Stomach (tissue), 9 donors: ENCODE data around the gene TMEM45A. TPM values are rescaled to one million over a fixed set of nuclear protein-coding genes. Genes with fewer than 3 reads are reported as not detected.

Experiments
- DNase-seq, 2 donors: peaks; one replicate each; pipeline versions ENCODE4 v3.0.0 to v3.0.0-alpha.2; 2013 to 2019
- H3K27ac ChIP-seq, 5 donors: fragments of 200-600 bp in 4 of 5; sonication (generic) in 4 of 5; one replicate each; pipeline ENCODE4 v1.5.1; 2013 to 2019; ENCODE audit warnings: mild to moderate bottlenecking in 1 of 5, moderate library complexity in 1 of 5
- H3K27me3 ChIP-seq, 3 donors: fragments of 200-600 bp; sonication (generic); one replicate each; pipeline ENCODE4 v1.5.1; 2017 to 2019; ENCODE audit warnings: mixed run types in 1 of 3
- H3K36me3 ChIP-seq, 4 donors: fragments of 200-600 bp; sonication (generic); 1 replicate in 3 of 4; 2 replicates in 1 of 4; pipeline ENCODE4 v1.5.1; 2016 to 2019
- H3K4me1 ChIP-seq, 4 donors: fragments of 200-600 bp; sonication (generic); one replicate each; pipeline ENCODE4 v1.5.1; 2016 to 2019
- H3K4me3 ChIP-seq, 4 donors: fragments of 200-600 bp; sonication (generic) in 3 of 4; one replicate each; pipeline ENCODE4 v1.5.1; 2016 to 2019; ENCODE audit warnings: mild to moderate bottlenecking in 1 of 4
- H3K9me3 ChIP-seq, 4 donors: fragments of 200-600 bp; sonication (generic); one replicate each; pipeline ENCODE4 v1.5.1; 2016 to 2019
- CTCF ChIP-seq, 7 experiments: fragments of 450-650 bp in 4 of 7; fragments of 200-600 bp in 3 of 7; sonication (generic) in 3 of 7; IDR thresholded peaks; one replicate each; pipeline ENCODE4 v1.5.1; 2016 to 2019; ENCODE audit warnings: antibody characterized with exemption in 7 of 7, control low read depth in 2 of 7, mild to moderate bottlenecking in 1 of 7
- EP300 ChIP-seq: sonication (generic); formaldehyde crosslinking; IDR thresholded peaks from one replicate; pipeline ENCODE4 v1.6.1; 2017; ENCODE audit warnings: antibody characterized with exemption
- POLR2A ChIP-seq, 4 donors: fragments of 450-650 bp; IDR thresholded peaks; one replicate each; pipeline ENCODE4 v1.6.1; 2016; ENCODE audit warnings: antibody characterized with exemption in 4 of 4, control low read depth in 2 of 4, mild to moderate bottlenecking in 1 of 4, moderate library complexity in 1 of 4
- POLR2AphosphoS5 ChIP-seq, 3 donors: sonication (generic); formaldehyde crosslinking; IDR thresholded peaks; one replicate each; pipeline ENCODE4 v1.6.1; 2016; ENCODE audit warnings: antibody characterized with exemption in 3 of 3
- WGBS, 5 donors: extraction: QIAGEN DNeasy Blood & Tissue Kit in 3 of 5; methylation state at CpG; one replicate each; pipeline versions ENCODE4 v1.1.5 to v1.1.7; 2013 to 2018; 5-methylcytosine and 5-hydroxymethylcytosine counted together
- intact Hi-C: fragments of 100-400 bp; cut with DNase I; formaldehyde crosslinking; loops from one replicate; pipeline ENCODE4 v1.15.1; 2023; ENCODE audit warnings: low total_unique reads
- polyA plus RNA-seq, 3 donors: library from polyadenylated mRNA; stranded (reverse); fragments of 200-250 nt; gene quantifications; one replicate each; pipeline ENCODE4 v1.2.3, GENCODE V29; 2013
- total RNA-seq, 5 donors: library from RNA; depleted of rRNA; stranded (reverse); fragments of >200 nt; gene quantifications; one replicate each; pipeline versions ENCODE4 v1.1.0 to v1.2.3, GENCODE V29; 2014 to 2016
- donor health status: healthy with polysubstance abuse.
- donor health status: Bipolar disorder and iron deficiency.
- donor health status: healthy.

The TMEM45A gene
- total and polyA plus RNA-seq, 8 donors, result 0.72 to 20.2 (median 6.2) TPM; not detected in 1

DNA sequence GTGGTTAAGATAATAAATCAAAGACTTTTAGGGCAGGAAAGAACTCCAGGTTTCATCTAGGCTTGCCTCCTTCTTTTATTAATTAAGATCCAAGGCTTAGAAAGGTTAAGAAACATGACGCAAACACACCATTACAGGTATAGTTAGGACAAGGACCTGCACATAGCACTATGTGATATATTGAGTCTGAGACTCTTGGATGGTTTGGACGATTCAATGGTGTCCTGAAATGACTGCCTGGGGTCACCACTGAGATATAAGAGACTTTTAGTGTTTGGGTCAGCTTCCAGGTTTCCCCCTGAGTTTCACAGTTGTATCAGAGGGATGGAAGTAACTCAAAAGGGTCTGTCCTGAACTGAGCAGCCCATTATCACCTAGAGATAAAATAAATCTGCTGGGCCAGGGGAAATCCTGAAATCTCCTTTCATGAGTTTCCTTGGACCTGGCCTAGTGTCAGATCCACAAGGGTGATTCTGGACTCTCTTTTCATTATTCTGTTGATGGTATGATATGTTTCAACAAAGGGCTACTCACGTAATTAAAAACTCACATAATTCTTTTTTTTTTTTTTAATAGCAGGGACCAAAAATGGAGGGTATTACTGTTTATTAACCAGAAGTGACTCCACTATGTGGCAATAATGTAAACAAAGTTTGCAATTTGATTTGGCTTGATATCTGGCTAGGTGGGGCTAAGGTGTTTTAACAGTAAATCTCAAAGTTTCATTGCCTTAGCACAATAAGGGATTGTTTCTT is 61.4 kb downstream of the TMEM45A start:
- Histone ChIP-seq H3K36me3 (no peaks in the 10 kb centered on the region), H3K27ac (no peak overlapping the region), H3K9me3 (no peaks in the 10 kb centered on the region), H3K27me3 (no peaks in the 10 kb centered on the region), H3K4me3 (no peak overlapping the region), H3K4me1 (peaks cover 0 to 8% (median 0%) of the 10 kb centered on the region in 4 donors)
- intact Hi-C loops, result no loop called here
- TF ChIP-seq EP300, result no peak
- TF ChIP-seq POLR2A (IDR thresholded peaks at IDR 0.05), result no peak
- DNase-seq, result no peak
- 62 to 76% (median 64%) methylated on average over 3 of the region's 3 CpGs for WGBS, 5 donors

DNA sequence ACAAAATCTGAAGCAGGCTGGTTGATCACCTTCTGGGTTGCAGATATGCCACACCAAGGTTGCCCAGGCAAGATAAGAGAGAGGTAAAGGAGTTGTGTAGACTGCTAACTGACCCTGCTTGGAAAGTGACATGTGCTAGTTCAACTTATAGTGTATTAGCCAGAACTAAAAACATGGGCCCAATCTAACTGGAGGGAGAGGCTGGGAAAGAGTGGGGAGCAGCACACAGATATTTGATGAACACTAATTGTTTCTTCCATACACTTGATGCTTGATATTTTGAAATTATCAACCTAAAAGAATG is 61.9 kb downstream of the TMEM45A start:
- intact Hi-C loops, result no loop called here
- Histone ChIP-seq H3K4me1 (peaks cover 0 to 8% (median 0%) of the 10 kb centered on the region in 4 donors), H3K4me3 (no peak overlapping the region), H3K27me3 (no peaks in the 10 kb centered on the region), H3K27ac (no peak overlapping the region), H3K9me3 (no peaks in the 10 kb centered on the region), H3K36me3 (no peaks in the 10 kb centered on the region)
- no peak for DNase-seq
- TF ChIP-seq POLR2A (IDR thresholded peaks at IDR 0.05), result no peak
- no peak for TF ChIP-seq CTCF (IDR thresholded peaks at IDR 0.05)
- TF ChIP-seq EP300, result no peak
- no peak for TF ChIP-seq POLR2AphosphoS5 (IDR thresholded peaks at IDR 0.05)

DNA sequence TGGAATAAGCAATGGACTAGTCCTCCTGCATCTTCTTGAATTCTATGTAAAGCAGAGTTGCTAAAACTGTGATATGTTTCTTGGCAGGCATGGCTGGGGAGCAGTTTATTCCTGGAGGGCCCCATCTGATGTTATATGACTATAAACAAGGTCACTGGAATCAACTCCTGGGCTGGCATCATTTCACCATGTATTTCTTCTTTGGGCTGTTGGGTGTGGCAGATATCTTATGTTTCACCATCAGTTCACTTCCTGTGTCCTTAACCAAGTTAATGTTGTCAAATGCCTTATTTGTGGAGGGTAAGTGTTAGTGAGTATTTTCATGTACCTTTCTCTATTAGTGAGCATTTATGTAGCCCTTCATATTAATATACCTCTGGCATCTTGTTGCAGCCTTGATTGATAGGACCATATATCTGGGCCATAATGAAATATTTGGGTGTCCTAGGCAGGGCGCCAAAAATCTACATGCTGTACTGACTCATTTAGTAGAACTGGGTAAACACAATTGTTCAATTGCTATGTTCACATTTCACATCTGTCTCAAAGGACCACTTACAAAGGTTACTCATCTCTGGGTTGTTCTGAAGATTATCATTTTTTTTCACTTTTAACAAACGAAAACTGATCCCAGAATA is 64.4 kb downstream of the TMEM45A start:
- Histone ChIP-seq H3K4me1 (peaks cover 0 to 17% (median 4%) of the 10 kb centered on the region in 4 donors), H3K27me3 (no peaks in the 10 kb centered on the region), H3K27ac (no peak overlapping the region), H3K36me3 (no peaks in the 10 kb centered on the region), H3K9me3 (no peaks in the 10 kb centered on the region), H3K4me3 (no peak overlapping the region)
- intact Hi-C loops, result no loop called here
- 71 to 85% (median 81%) methylated on average over 2 of the region's 2 CpGs for WGBS, 5 donors
- no peak for DNase-seq
- no peak for TF ChIP-seq EP300
- TF ChIP-seq POLR2AphosphoS5 (IDR thresholded peaks at IDR 0.05), result no peak
- TF ChIP-seq CTCF (IDR thresholded peaks at IDR 0.05), result no peak
- no peak for TF ChIP-seq POLR2A (IDR thresholded peaks at IDR 0.05)

DNA sequence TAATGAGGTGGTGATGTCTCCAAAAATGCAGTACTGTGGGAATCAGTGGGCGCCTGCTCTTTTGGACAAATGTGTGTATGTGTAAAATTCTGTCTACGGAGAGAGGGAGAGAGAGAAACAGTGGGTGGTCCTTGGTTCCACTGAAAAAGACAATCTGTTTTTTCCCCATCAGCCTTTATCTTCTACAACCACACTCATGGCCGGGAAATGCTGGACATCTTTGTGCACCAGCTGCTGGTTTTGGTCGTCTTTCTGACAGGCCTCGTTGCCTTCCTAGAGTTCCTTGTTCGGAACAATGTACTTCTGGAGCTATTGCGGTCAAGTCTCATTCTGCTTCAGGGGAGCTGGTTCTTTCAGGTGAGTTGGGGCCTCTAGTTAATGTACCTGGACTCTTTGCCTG is 65.8 kb downstream of the TMEM45A start:
- TF ChIP-seq POLR2AphosphoS5 (IDR thresholded peaks at IDR 0.05), result no peak
- TF ChIP-seq CTCF (IDR thresholded peaks at IDR 0.05), result no peak
- TF ChIP-seq EP300, result no peak
- TF ChIP-seq POLR2A (IDR thresholded peaks at IDR 0.05), result no peak
- no peak overlapping the region for H3K4me3 ChIP-seq

GRCh38 chr3:100560426-100560825 is 68.0 kb downstream of the TMEM45A start:
- no peak overlapping the region for H3K4me3 ChIP-seq
- DNase-seq, result no peak
- H3K27me3 ChIP-seq, result no peaks in the 10 kb centered on the region
- no peaks in the 10 kb centered on the region for H3K36me3 ChIP-seq
- H3K9me3 ChIP-seq, result no peaks in the 10 kb centered on the region
- WGBS, 5 donors, result 76 to 85% (median 79%) methylated on average over 4 of the region's 4 CpGs
- no peak for TF ChIP-seq POLR2A (IDR thresholded peaks at IDR 0.05)
- TF ChIP-seq CTCF (IDR thresholded peaks at IDR 0.05), result no peak
- no peak for TF ChIP-seq POLR2AphosphoS5 (IDR thresholded peaks at IDR 0.05)
- H3K27ac ChIP-seq, result no peak overlapping the region
- peaks cover 0 to 14% (median 6%) of the 10 kb centered on the region in 4 donors for H3K4me1 ChIP-seq
- intact Hi-C loops, result no loop called here

More for the DNA sequence above, 65.8 kb downstream of the TMEM45A start:
- WGBS, 5 donors, result 82 to 94% (median 90%) methylated on average over 7 of the region's 7 CpGs
- DNase-seq, result no peak
- intact Hi-C loops, result no loop called here
- Histone ChIP-seq H3K27me3 (no peaks in the 10 kb centered on the region), H3K36me3 (no peaks in the 10 kb centered on the region), H3K27ac (no peak overlapping the region), H3K9me3 (no peaks in the 10 kb centered on the region), H3K4me1 (peaks cover 0 to 18% (median 6%) of the 10 kb centered on the region in 4 donors)
